Tibial artery (tissue), 4 donors: ENCODE measurements around the gene CKS1B.

Experiments
- DNase-seq, 2 donors: peaks; one replicate each; pipeline ENCODE4 v3.0.0-alpha.2; 2019
- H3K27ac ChIP-seq, 2 donors: fragments of 200-600 bp; sonication (generic) in 1 of 2; 1 replicate in 1 of 2; 2 replicates in 1 of 2; pipeline ENCODE4 v1.5.1; 2018 to 2019; ENCODE audit warnings: mild to moderate bottlenecking in 1 of 2
- H3K27me3 ChIP-seq, 2 donors: fragments of 200-600 bp; sonication (generic) in 1 of 2; one replicate each; pipeline versions ENCODE4 v1.5.1 to v1.6.0; 2016 to 2019
- H3K36me3 ChIP-seq, 3 donors: fragments of 200-600 bp; sonication (generic) in 2 of 3; one replicate each; pipeline ENCODE4 v1.5.1; 2016 to 2019; ENCODE audit warnings: mild to moderate bottlenecking in 2 of 3
- H3K4me1 ChIP-seq, 4 donors: fragments of 200-600 bp; sonication (generic) in 2 of 4; 1 replicate in 3 of 4; 2 replicates in 1 of 4; pipeline ENCODE4 v1.5.1; 2016 to 2019
- H3K4me3 ChIP-seq, 2 donors: fragments of 200-600 bp; sonication (generic) in 1 of 2; 1 replicate in 1 of 2; 2 replicates in 1 of 2; pipeline ENCODE4 v1.5.1; 2018 to 2019; ENCODE audit warnings: mild to moderate bottlenecking in 2 of 2
- H3K9me3 ChIP-seq, 3 donors: fragments of 200-600 bp; sonication (generic) in 1 of 3; one replicate each; pipeline ENCODE4 v1.5.1; 2016 to 2019
- CTCF ChIP-seq, 2 experiments: fragments of 200-600 bp in 1 of 2; fragments of 450-650 bp in 1 of 2; IDR thresholded peaks; one replicate each; pipeline ENCODE4 v1.5.1; 2017 to 2019; ENCODE audit warnings: antibody characterized with exemption in 2 of 2, mild to moderate bottlenecking in 1 of 2, moderate library complexity in 1 of 2
- intact Hi-C: fragments of 100-400 bp; cut with DNase I; formaldehyde crosslinking; loops from one replicate; pipeline ENCODE4 v1.15.0; 2023; ENCODE audit warnings: low total_unique reads

The CKS1B gene

DNA sequence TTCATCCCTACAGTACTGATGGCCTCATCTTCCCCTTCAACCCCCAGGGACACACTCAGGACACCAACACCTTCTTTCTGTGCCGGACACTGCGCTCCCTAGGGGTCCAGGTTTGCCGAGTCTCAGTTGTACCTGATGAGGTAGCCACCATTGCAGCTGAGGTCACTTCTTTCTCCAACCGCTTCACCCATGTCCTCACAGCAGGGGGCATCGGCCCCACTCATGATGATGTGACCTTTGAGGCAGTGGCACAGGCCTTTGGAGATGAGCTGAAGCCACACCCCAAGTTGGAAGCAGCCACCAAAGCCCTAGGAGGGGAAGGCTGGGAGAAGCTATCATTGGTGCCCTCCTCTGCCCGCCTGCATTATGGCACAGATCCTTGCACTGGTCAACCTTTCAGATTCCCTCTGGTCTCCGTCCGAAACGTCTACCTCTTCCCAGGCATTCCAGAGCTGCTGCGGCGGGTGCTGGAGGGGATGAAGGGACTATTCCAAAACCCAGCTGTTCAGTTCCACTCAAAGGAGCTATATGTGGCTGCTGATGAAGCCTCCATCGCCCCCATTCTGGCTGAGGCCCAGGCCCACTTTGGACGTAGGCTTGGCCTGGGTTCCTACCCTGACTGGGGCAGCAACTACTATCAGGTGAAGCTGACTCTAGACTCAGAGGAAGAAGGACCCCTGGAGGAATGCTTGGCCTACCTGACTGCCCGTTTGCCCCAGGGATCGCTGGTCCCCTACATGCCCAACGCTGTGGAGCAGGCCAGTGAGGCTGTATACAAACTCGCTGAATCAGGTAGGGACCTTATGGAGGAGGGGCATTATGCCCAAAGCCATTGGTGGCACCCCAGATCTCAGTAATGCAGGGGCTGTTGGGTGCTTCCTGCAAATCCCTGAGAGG is 13.8 kb downstream of the CKS1B start:
- Histone ChIP-seq H3K27me3 (no peaks in the 10 kb centered on the region), H3K36me3 (peaks cover 11 to 65% (median 24%) of the 10 kb centered on the region in 3 donors), H3K27ac (no peak overlapping the region), H3K9me3 (no peaks in the 10 kb centered on the region), H3K4me3 (no peak overlapping the region), H3K4me1 (peaks cover 0 to 12% (median 9%) of the 10 kb centered on the region in 4 donors)
- TF ChIP-seq CTCF (IDR thresholded peaks at IDR 0.05): no peak
- DNase-seq: no peak
- intact Hi-C loops: no loop called here

DNA sequence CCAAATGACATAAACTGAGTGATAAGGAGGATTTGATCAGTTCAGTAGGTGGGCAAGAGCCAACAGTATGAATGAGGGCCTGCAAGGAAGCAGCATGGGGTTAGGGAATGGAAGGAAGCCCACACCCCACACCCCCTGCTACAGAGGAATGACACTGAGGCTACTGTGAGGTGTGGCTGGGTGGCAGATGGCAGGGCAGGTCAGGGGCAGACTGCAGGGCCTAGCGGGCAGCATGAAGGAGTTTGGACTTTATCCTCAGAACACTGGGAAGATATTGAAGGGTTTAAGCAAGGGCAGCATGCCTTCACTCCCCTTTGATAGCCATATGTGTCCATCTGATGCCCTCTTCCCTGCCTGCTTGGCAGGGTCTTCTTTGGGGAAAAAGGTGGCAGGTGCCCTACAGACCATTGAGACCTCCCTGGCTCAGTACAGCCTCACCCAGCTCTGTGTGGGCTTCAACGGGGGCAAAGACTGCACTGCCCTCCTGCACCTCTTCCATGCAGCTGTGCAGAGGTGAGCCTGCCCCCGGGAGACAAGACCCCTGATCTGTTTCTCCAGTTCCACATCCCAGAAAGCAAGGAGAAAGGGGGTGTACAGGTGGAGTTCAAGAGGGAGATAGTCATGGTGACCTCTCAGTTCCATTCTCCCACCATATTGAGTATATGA is 14.8 kb downstream of the CKS1B start:
- Histone ChIP-seq H3K27ac (no peak overlapping the region), H3K36me3 (peaks cover 11 to 71% (median 24%) of the 10 kb centered on the region in 3 donors), H3K27me3 (no peaks in the 10 kb centered on the region), H3K4me3 (no peak overlapping the region), H3K9me3 (no peaks in the 10 kb centered on the region), H3K4me1 (peaks cover 0 to 3% (median under 1%) of the 10 kb centered on the region in 4 donors)
- TF ChIP-seq CTCF (IDR thresholded peaks at IDR 0.05): no peak
- DNase-seq: no peak
- intact Hi-C loops: no loop called here

DNA sequence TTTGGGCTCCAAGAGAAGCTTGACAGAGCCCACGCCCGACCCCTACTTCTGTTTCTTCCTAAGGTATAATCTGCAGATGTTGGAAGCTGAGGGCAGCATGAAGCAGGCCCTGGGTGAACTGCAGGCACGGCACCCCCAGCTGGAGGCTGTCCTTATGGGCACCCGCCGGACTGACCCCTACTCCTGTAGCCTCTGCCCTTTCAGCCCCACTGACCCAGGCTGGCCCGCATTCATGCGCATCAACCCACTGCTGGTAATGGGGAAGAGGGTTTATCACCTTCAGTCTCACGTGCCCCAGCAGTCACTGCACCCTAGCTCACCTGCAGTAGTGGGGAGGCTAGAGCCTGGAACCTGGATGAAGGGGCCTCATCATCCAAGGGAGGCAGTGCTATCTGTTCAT is 15.8 kb downstream of the CKS1B start:
- DNase-seq: no peak
- peaks cover 11 to 71% (median 24%) of the 10 kb centered on the region in 3 donors for H3K36me3 ChIP-seq
- no peak for TF ChIP-seq CTCF (IDR thresholded peaks at IDR 0.05)
- intact Hi-C loops: no loop called here
- peaks cover 0 to 4% (median 0%) of the 10 kb centered on the region in 4 donors for H3K4me1 ChIP-seq
- no peak overlapping the region for H3K27ac ChIP-seq
- no peaks in the 10 kb centered on the region for H3K9me3 ChIP-seq
- H3K27me3 ChIP-seq: no peaks in the 10 kb centered on the region
- no peak overlapping the region for H3K4me3 ChIP-seq

DNA sequence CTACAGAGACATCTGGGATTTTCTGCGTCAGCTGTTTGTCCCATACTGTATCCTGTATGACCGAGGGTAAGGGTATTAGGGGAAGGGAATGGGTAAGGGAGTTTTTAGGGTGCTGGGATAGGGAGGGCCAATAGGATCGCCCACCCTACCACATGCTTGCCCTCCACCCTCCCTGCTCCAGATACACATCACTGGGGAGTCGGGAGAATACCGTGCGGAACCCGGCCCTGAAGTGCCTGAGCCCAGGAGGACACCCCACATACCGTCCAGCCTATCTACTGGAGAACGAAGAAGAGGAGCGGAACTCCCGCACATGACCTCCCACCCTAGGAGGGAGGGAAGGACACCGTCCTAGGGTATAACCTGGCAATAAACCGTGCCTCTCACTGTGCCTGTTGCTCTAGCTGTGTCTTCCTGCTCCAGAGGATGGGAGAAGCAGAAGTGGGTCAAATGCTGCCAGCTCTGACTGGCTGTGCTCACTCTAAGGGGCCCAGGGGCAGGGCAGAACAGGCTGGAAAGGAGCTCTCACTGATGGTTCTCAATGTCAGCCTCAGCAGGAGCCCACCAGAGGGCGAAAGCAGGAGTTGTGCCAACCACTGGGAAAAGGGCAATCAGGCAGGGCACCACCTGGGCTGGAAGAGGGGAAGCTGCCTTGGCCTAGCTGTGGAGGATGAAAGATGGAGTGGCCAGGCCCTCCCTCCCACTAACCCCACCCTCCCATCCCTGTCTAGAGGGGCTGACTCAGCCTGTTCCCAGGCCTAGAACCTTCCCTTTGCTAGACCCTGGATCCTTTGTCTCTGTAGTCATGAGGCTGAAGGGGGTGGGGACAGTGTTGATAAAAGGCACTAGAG is 18.5 kb downstream of the CKS1B start:
- Histone ChIP-seq H3K4me3 (no peak overlapping the region), H3K9me3 (no peaks in the 10 kb centered on the region), H3K36me3 (peaks cover 8 to 58% (median 18%) of the 10 kb centered on the region in 3 donors), H3K27me3 (no peaks in the 10 kb centered on the region), H3K27ac (no peak overlapping the region), H3K4me1 (peaks cover 0 to 4% (median 0%) of the 10 kb centered on the region in 4 donors)
- TF ChIP-seq CTCF (IDR thresholded peaks at IDR 0.05): no peak
- DNase-seq: peak in 1 of 2 donors; percentile 12
- intact Hi-C loops: no loop called here

- Histone ChIP-seq H3K27me3 (no peaks in the 10 kb centered on the region), H3K9me3 (no peaks in the 10 kb centered on the region), H3K36me3 (peaks cover under 1 to 50% (median 11%) of the 10 kb centered on the region in 3 donors), H3K27ac (no peak within 1 kb of the TSS), H3K4me1 (peaks cover 0 to 6% (median under 1%) of the 10 kb centered on the region in 4 donors), H3K4me3 (no peak within 1 kb of the TSS)
- no peak for TF ChIP-seq CTCF (IDR thresholded peaks at IDR 0.05)
- peak in 1 of 2 donors; percentile 17 for DNase-seq
- intact Hi-C loops: no loop called here
Observed at GRCh38 chr1:154993572-154994268, 19.2 kb downstream of the CKS1B start, which contains the start of gene LENEP. Gene LENEP, plus strand, starts transcription at chr1:154993586. Its CDS starts 22 bp downstream, at chr1:154993608.
